Neural progenitor cell (in vitro differentiated cells): ENCODE measurements around the gene C17orf78. TPM values are rescaled to one million over a fixed set of nuclear protein-coding genes. Genes with fewer than 3 reads are reported as not detected.

Source experiments
- DNase-seq: peaks from one replicate; pipeline ENCODE4 v3.0.0-alpha.2; 2016; ENCODE audit warnings: low spot score
- H2AFZ ChIP-seq: fragments of 200-600 bp; sonication (generic); replicated peaks from 2 replicates; pipeline ENCODE4 v1.6.1; 2016; ENCODE audit warnings: antibody characterized with exemption
- H3F3A ChIP-seq: fragments of 200-600 bp; sonication (generic); 2 replicates; pipeline ENCODE4 v1.6.1; 2016; ENCODE audit warnings: antibody characterized with exemption, low read depth
- H3K27ac ChIP-seq: fragments of 200-600 bp; sonication (generic); 2 replicates; pipeline ENCODE4 v1.5.1; 2016; ENCODE audit warnings: mild to moderate bottlenecking
- H3K27me3 ChIP-seq: fragments of 200-600 bp; sonication (generic); 2 replicates; pipeline ENCODE4 v1.6.1; 2016; ENCODE audit warnings: mild to moderate bottlenecking, moderate library complexity
- H3K36me3 ChIP-seq: fragments of 200-600 bp; sonication (generic); 2 replicates; pipeline ENCODE4 v1.5.1; 2016
- H3K4me1 ChIP-seq: fragments of 200-600 bp; sonication (generic); 2 replicates; pipeline ENCODE4 v1.6.1; 2016; ENCODE audit warnings: mixed run types
- H3K4me2 ChIP-seq: fragments of 200-600 bp; sonication (generic); 2 replicates; pipeline ENCODE4 v1.6.1; 2016
- H3K4me3 ChIP-seq: fragments of 200-600 bp; sonication (generic); 2 replicates; pipeline ENCODE4 v1.5.1; 2016
- H3K79me2 ChIP-seq: fragments of 200-600 bp; sonication (generic); 2 replicates; pipeline ENCODE4 v1.6.1; 2016; ENCODE audit warnings: low read depth
- H3K9ac ChIP-seq: fragments of 200-600 bp; sonication (generic); 2 replicates; pipeline ENCODE4 v1.6.1; 2016
- H3K9me3 ChIP-seq: fragments of 200-600 bp; sonication (generic); 2 replicates; pipeline ENCODE4 v1.5.1; 2016; ENCODE audit warnings: low read depth
- H4K20me1 ChIP-seq: fragments of 200-600 bp; sonication (generic); 2 replicates; pipeline ENCODE4 v1.6.1; 2016; ENCODE audit warnings: low read depth
- H3K27ac Mint-ChIP-seq: 3 replicates; pipeline ENCODE4 v1.8.0; 2021; ENCODE audit warnings: mixed read lengths
- H3K27me3 Mint-ChIP-seq: 2 replicates; pipeline ENCODE4 v1.8.0; 2022; ENCODE audit warnings: low read depth, mild to moderate bottlenecking, inconsistent platforms, moderate library complexity, mixed read lengths; ENCODE audit not compliant: insufficient read depth
- H3K36me3 Mint-ChIP-seq: 3 replicates; pipeline ENCODE4 v1.8.0; 2021; ENCODE audit warnings: mixed read lengths
- H3K4me1 Mint-ChIP-seq: 3 replicates; pipeline ENCODE4 v1.8.0; 2021; ENCODE audit warnings: mixed read lengths
- H3K4me3 Mint-ChIP-seq: 3 replicates; pipeline ENCODE4 v1.8.0; 2021; ENCODE audit warnings: mild to moderate bottlenecking, moderate library complexity, mixed read lengths
- H3K9me3 Mint-ChIP-seq: 3 replicates; pipeline ENCODE4 v1.8.0; 2020; ENCODE audit warnings: mixed read lengths
- EZH2 ChIP-seq: fragments of 200-600 bp; sonication (generic); IDR thresholded peaks from 2 replicates; pipeline ENCODE4 v1.6.1; 2017; ENCODE audit warnings: antibody characterized with exemption, mild to moderate bottlenecking, moderate library complexity
- EZH2phosphoT487 ChIP-seq: fragments of 200-600 bp; sonication (generic); IDR thresholded peaks from 2 replicates; pipeline ENCODE4 v1.6.1; 2017; ENCODE audit warnings: antibody characterized with exemption
- total RNA-seq: library from RNA; depleted of rRNA; stranded (reverse); fragments of >200 nt; gene quantifications from 2 replicates; pipeline ENCODE4 v1.2.3, GENCODE V29; 2015; ENCODE audit warnings: low replicate concordance
- TF ChIP-seq, protein P1 (sequence below): fragments of 200-600 bp; sonication (generic); IDR thresholded peaks from 2 replicates; pipeline ENCODE4 v1.5.1; 2017; ENCODE audit warnings: antibody characterized with exemption, mild to moderate bottlenecking

Gene C17orf78
- total RNA-seq, 1 donor from 2014 or later: not detected

DNA sequence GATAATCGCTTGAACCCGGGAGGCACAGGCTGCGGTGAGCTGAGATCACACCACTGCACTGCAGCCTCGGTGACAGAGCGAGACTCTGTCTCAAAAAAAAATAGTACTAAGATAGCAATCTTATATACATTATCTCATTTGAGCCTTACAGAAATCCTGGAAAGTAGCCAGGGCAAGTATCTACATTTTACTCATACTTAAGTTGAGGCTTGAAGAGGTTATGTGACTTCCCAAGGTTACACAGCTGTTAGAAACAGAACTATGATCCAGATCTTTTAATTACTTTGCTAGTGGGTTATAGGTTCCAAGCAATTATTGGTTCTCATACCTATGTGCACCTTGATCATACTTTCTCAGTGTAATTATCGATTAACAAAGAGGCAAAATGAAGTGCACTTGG, 15.4 kb downstream of the C17orf78 start:
- Mint-ChIP-seq H3K4me1 (no peaks in the 10 kb centered on the region), H3K27ac (no peak overlapping the region), H3K9me3 (no peaks in the 10 kb centered on the region), H3K4me3 (no peak overlapping the region), H3K36me3 (no peaks in the 10 kb centered on the region), H3K27me3 (no peaks in the 10 kb centered on the region)
- TF ChIP-seq, protein P1, sequence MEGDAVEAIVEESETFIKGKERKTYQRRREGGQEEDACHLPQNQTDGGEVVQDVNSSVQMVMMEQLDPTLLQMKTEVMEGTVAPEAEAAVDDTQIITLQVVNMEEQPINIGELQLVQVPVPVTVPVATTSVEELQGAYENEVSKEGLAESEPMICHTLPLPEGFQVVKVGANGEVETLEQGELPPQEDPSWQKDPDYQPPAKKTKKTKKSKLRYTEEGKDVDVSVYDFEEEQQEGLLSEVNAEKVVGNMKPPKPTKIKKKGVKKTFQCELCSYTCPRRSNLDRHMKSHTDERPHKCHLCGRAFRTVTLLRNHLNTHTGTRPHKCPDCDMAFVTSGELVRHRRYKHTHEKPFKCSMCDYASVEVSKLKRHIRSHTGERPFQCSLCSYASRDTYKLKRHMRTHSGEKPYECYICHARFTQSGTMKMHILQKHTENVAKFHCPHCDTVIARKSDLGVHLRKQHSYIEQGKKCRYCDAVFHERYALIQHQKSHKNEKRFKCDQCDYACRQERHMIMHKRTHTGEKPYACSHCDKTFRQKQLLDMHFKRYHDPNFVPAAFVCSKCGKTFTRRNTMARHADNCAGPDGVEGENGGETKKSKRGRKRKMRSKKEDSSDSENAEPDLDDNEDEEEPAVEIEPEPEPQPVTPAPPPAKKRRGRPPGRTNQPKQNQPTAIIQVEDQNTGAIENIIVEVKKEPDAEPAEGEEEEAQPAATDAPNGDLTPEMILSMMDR: no peak
- TF ChIP-seq EZH2phosphoT487 (no peak), EZH2 (no peak)
- Histone ChIP-seq H4K20me1 (no peaks in the 10 kb centered on the region), H3K27me3 (no peaks in the 10 kb centered on the region), H3K9ac (no peak overlapping the region), H3K9me3 (no peaks in the 10 kb centered on the region), H3K36me3 (no peaks in the 10 kb centered on the region), H2AFZ (no peak overlapping the region), H3K4me1 (peaks cover 6% of the 10 kb centered on the region), H3K4me3 (no peak overlapping the region), H3F3A (peaks cover 5% of the 10 kb centered on the region), H3K27ac (no peak overlapping the region), H3K4me2 (no peak overlapping the region), H3K79me2 (no peaks in the 10 kb centered on the region)
- DNase-seq: no peak

GRCh38 chr17:37392024-37392590, 16.3 kb downstream of the C17orf78 start:
- Histone ChIP-seq H3K4me2 (no peak overlapping the region), H3K79me2 (no peaks in the 10 kb centered on the region), H3K9me3 (no peaks in the 10 kb centered on the region), H3K27me3 (no peaks in the 10 kb centered on the region), H3F3A (peaks cover 5% of the 10 kb centered on the region), H3K9ac (no peak overlapping the region), H3K27ac (no peak overlapping the region), H3K36me3 (no peaks in the 10 kb centered on the region), H3K4me3 (no peak overlapping the region), H3K4me1 (peaks cover 6% of the 10 kb centered on the region), H2AFZ (no peak overlapping the region), H4K20me1 (no peaks in the 10 kb centered on the region)
- H3K27ac Mint-ChIP-seq: no peak overlapping the region
- H3K9me3 Mint-ChIP-seq: no peaks in the 10 kb centered on the region
- H3K4me3 Mint-ChIP-seq: no peak overlapping the region
- DNase-seq: peak; percentile 6
- H3K4me1 Mint-ChIP-seq: no peaks in the 10 kb centered on the region
- H3K36me3 Mint-ChIP-seq: no peaks in the 10 kb centered on the region
- no peaks in the 10 kb centered on the region for H3K27me3 Mint-ChIP-seq
- no peak for TF ChIP-seq EZH2
- no peak for TF ChIP-seq EZH2phosphoT487
- TF ChIP-seq, protein P1: no peak

DNA sequence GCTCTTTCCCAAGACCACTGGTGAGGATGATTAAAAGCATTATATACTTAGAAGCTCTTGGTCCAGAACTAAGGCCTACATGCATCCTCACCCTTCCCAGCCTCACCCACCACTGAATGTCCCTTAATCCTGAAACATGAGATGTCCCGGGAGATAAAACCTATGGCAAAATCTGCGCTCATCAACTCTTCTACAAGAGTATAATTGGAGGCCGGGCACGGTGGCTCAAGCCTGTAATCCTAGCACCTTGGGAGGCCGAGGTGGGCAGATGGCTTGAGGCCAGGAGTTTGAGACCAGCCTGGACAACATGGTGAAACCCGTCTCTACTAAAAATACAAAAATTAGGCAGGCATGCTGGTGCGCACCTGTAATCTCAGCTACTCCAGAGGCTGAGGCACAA, 17.6 kb downstream of the C17orf78 start:
- H3K27ac Mint-ChIP-seq: no peak overlapping the region
- H3K36me3 ChIP-seq: no peaks in the 10 kb centered on the region
- no peak overlapping the region for H3K4me3 Mint-ChIP-seq
- H3K4me1 Mint-ChIP-seq: no peaks in the 10 kb centered on the region
- no peaks in the 10 kb centered on the region for H3K9me3 Mint-ChIP-seq
- H3K9me3 ChIP-seq: no peaks in the 10 kb centered on the region
- peaks cover 5% of the 10 kb centered on the region for H3F3A ChIP-seq
- H3K27me3 ChIP-seq: no peaks in the 10 kb centered on the region
- H3K4me2 ChIP-seq: no peak overlapping the region
- no peaks in the 10 kb centered on the region for H3K79me2 ChIP-seq
- no peaks in the 10 kb centered on the region for H4K20me1 ChIP-seq
- H2AFZ ChIP-seq: no peak overlapping the region
- peaks cover 6% of the 10 kb centered on the region for H3K4me1 ChIP-seq
- TF ChIP-seq EZH2phosphoT487: no peak
- TF ChIP-seq, protein P1: no peak
- TF ChIP-seq EZH2: no peak
- no peak overlapping the region for H3K27ac ChIP-seq
- H3K36me3 Mint-ChIP-seq: no peaks in the 10 kb centered on the region
- H3K27me3 Mint-ChIP-seq: no peaks in the 10 kb centered on the region
- H3K9ac ChIP-seq: no peak overlapping the region
- DNase-seq: no peak
- H3K4me3 ChIP-seq: no peak overlapping the region
